ENCODE measurements around the gene INPP5K.

DNA sequence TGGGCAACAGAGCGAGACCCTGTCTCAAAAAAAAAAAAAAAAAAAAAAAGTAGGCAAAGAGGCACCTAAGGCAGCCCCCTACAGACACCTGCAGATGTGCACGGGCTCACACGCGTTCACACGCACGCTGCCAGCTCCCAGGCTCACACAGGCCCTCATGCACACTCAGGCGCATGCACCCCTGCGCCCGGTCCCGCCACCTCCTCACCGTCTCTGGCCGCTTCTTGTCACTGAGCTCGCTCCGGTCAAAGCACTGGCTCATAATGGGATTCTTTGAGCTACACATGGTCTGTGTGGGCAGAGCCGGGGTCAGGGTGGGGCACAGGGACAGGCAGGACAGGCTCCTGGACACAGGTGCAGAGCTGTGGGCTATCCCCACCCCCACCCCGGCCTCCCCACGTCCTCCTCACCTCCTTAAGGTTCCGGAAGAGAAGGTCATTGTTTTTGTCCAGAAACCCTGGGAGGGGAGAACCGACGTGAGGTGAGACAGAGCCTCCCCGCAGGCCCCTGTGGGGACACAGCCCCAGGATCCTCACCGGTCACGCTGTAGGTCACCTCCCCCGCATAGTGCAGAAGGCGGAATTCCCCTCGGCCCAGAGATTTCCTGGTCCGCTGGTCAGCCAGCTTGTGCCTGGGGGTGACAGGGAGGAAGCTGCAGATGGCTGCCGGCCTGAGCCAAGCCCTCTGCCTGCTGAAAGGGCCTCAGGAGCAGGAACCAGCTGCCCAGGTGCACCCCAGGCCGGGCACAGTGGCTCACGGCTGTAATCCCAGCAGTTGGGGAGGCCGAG is 41.8 kb downstream of the INPP5K start:
- no peak for TF ChIP-seq GATA2 (IDR thresholded peaks at IDR 0.05; ENCODE audit: low read depth, low read length)
- no peak for TF ChIP-seq GATA3 (IDR thresholded peaks at IDR 0.05; ENCODE audit: low read depth, low read length)

Measured in SH-SY5Y (cell line).